Activated naive CD8-positive, alpha-beta T cell treated with anti-CD3 and anti-CD28 coated beads, Interleukin-2, amount 10 ng/mL, durations not matched to agents 7 days and 5 days (primary cell): ENCODE results near the gene ILF3. TPM values are rescaled to one million over a fixed set of nuclear protein-coding genes. Genes with fewer than 3 reads are reported as not detected.
"Not testable (repeated sequence)": the region's sequence is repeated elsewhere in the genome, so short reads cannot be mapped to it uniquely, and the experiment has no call there.

Experiments used
- ATAC-seq: fragments of 150-1000 bp; cut with Tn5 transposase; one replicate; pipeline ENCODE4 v1.10.0; 2021; ENCODE audit warnings: low read depth, moderate library complexity
- POLR2A ChIA-PET: fragments of 350-600 bp; sonication (Branson Sonifier 250); formaldehyde crosslinking; loops from one replicate; lab custom pipeline; 2021; ENCODE audit warnings: antibody characterized with exemption; lab: Charles Lee
- DNase-seq: peaks from one replicate; pipeline ENCODE4 v3.0.0; 2021
- H3K27ac Mint-ChIP-seq: one replicate; pipeline ENCODE4 v1.8.0; 2022; ENCODE audit warnings: mild to moderate bottlenecking, mixed read lengths
- H3K27me3 Mint-ChIP-seq: one replicate; pipeline ENCODE4 v1.8.0; 2022; ENCODE audit warnings: mild to moderate bottlenecking, moderate library complexity, mixed read lengths
- H3K36me3 Mint-ChIP-seq: one replicate; pipeline ENCODE4 v1.8.0; 2021; ENCODE audit warnings: mild to moderate bottlenecking, mixed read lengths
- H3K4me1 Mint-ChIP-seq: one replicate; pipeline ENCODE4 v1.8.0; 2021; ENCODE audit warnings: mixed read lengths
- H3K4me3 Mint-ChIP-seq: one replicate; pipeline ENCODE4 v1.8.0; 2022; ENCODE audit warnings: mild to moderate bottlenecking, moderate library complexity, mixed read lengths
- H3K9me3 Mint-ChIP-seq: one replicate; pipeline ENCODE4 v1.8.0; 2021; ENCODE audit warnings: mixed read lengths
- total RNA-seq, 2 experiments: library from RNA; stranded (reverse); gene quantifications; one replicate each; pipeline ENCODE4 v1.2.3, GENCODE V29; 2021

Gene ILF3
- total RNA-seq, 2 experiments from 2014 or later, result 344 to 354 TPM

GRCh38 chr19:10644260-10645007 lies 9.7 kb upstream of the ILF3 start:
- Mint-ChIP-seq H3K27ac (peak overlapping the region; percentile 56), H3K4me1 (peaks cover 11% of the 10 kb centered on the region), H3K4me3 (no peak overlapping the region), H3K36me3 (no peaks in the 10 kb centered on the region), H3K27me3 (no peaks in the 10 kb centered on the region), H3K9me3 (no peaks in the 10 kb centered on the region)
- peak; percentile 90 for DNase-seq
- ATAC-seq, result peak; percentile 93
- POLR2A ChIA-PET, result interaction anchor here (0.7 to 2.9 kb wide), 8 partner anchors 9 to 111 kb away, joined by 3 to 33 read pairs (median 4); partner anchors contain the start of genes CDKN2D and KRI1

GRCh38 chr19:10646456-10647159 lies 7.5 kb upstream of the ILF3 start:
- no peaks in the 10 kb centered on the region for H3K9me3 Mint-ChIP-seq
- H3K4me1 Mint-ChIP-seq, result peaks cover 14% of the 10 kb centered on the region
- H3K36me3 Mint-ChIP-seq, result peaks cover under 1% of the 10 kb centered on the region
- DNase-seq, result no peak
- H3K27ac Mint-ChIP-seq, result no peak overlapping the region
- ATAC-seq, result no peak
- H3K4me3 Mint-ChIP-seq, result no peak overlapping the region
- no peaks in the 10 kb centered on the region for H3K27me3 Mint-ChIP-seq
- POLR2A ChIA-PET, result interaction anchor here (0.6 to 2.1 kb wide), 5 partner anchors 27 to 121 kb away, joined by 3 to 11 read pairs (median 4); no protein-coding TSS in a partner anchor

- POLR2A ChIA-PET, result interaction anchor here (1.2 kb wide), 1 partner anchor 44 kb away, joined by 3 read pairs; no protein-coding TSS in a partner anchor
- Mint-ChIP-seq H3K27me3 (no peaks in the 10 kb centered on the region), H3K4me1 (peaks cover 14% of the 10 kb centered on the region), H3K4me3 (no peak overlapping the region), H3K9me3 (no peaks in the 10 kb centered on the region), H3K36me3 (peaks cover 6% of the 10 kb centered on the region), H3K27ac (no peak overlapping the region)
- DNase-seq (no peak), ATAC-seq (no peak)
These were observed 5.8 kb upstream of the ILF3 start for GRCh38 chr19:10648360-10648759.

- Mint-ChIP-seq H3K36me3 (peaks cover 8% of the 10 kb centered on the region), H3K4me1 (peaks cover 26% of the 10 kb centered on the region), H3K27me3 (no peaks in the 10 kb centered on the region), H3K27ac (peak overlapping the region; percentile 34), H3K4me3 (peak overlapping the region; percentile 47), H3K9me3 (no peaks in the 10 kb centered on the region)
- POLR2A ChIA-PET, result interaction anchor here (0.6 to 1.4 kb wide), 8 partner anchors 22 to 140 kb away, joined by 3 to 7 read pairs (median 3); no protein-coding TSS in a partner anchor
- DNase-seq (no peak), ATAC-seq (no peak)
These were observed 2.3 kb upstream of the ILF3 start for GRCh38 chr19:10651851-10652250.

GRCh38 chr19:10653482-10653731 lies 739 bp upstream of the ILF3 start:
- H3K27ac Mint-ChIP-seq, result peak overlapping the region; percentile 97
- POLR2A ChIA-PET, result interaction anchor here (0.7 to 1.6 kb wide), 10 partner anchors 9 to 85 kb away, joined by 3 to 9 read pairs (median 4); partner anchors contain the start of gene CDKN2D
- no peaks in the 10 kb centered on the region for H3K27me3 Mint-ChIP-seq
- H3K4me3 Mint-ChIP-seq, result peak overlapping the region; percentile 93
- peaks cover 30% of the 10 kb centered on the region for H3K4me1 Mint-ChIP-seq
- no peaks in the 10 kb centered on the region for H3K9me3 Mint-ChIP-seq
- ATAC-seq (no peak), DNase-seq (no peak)
- peaks cover 12% of the 10 kb centered on the region for H3K36me3 Mint-ChIP-seq

- no peaks in the 10 kb centered on the region for H3K9me3 Mint-ChIP-seq
- peaks cover 29% of the 10 kb centered on the region for H3K4me1 Mint-ChIP-seq
- H3K4me3 Mint-ChIP-seq, result peak overlapping the region; percentile 95
- peak; percentile 81 for DNase-seq
- peak overlapping the region; percentile 97 for H3K27ac Mint-ChIP-seq
- peaks cover 12% of the 10 kb centered on the region for H3K36me3 Mint-ChIP-seq
- no peaks in the 10 kb centered on the region for H3K27me3 Mint-ChIP-seq
- ATAC-seq, result peak; percentile 19
- POLR2A ChIA-PET, result interaction anchor here (1.1 to 1.5 kb wide), 2 partner anchors 21 to 100 kb away, joined by 3 read pairs; no protein-coding TSS in a partner anchor
These were observed 687 bp downstream of the ILF3 start for GRCh38 chr19:10654610-10655456.

GRCh38 chr19:10655457-10656312 lies 1.5 kb downstream of the ILF3 start:
- POLR2A ChIA-PET, result interaction anchor here (1.1 to 1.5 kb wide), 3 partner anchors 20 to 101 kb away, joined by 3 read pairs; no protein-coding TSS in a partner anchor
- peak overlapping the region; percentile 91 for H3K27ac Mint-ChIP-seq
- H3K4me3 Mint-ChIP-seq, result peak overlapping the region; percentile 95
- DNase-seq (no peak), ATAC-seq (no peak)
- peaks cover 34% of the 10 kb centered on the region for H3K4me1 Mint-ChIP-seq
- peaks cover 12% of the 10 kb centered on the region for H3K36me3 Mint-ChIP-seq
- H3K9me3 Mint-ChIP-seq, result no peaks in the 10 kb centered on the region
- no peaks in the 10 kb centered on the region for H3K27me3 Mint-ChIP-seq

GRCh38 chr19:10660346-10660745 lies 6.2 kb downstream of the ILF3 start:
- peaks cover 39% of the 10 kb centered on the region for H3K4me1 Mint-ChIP-seq
- DNase-seq (no peak), ATAC-seq (no peak)
- H3K27ac Mint-ChIP-seq, result no peak overlapping the region
- no peak overlapping the region for H3K4me3 Mint-ChIP-seq
- H3K9me3 Mint-ChIP-seq, result no peaks in the 10 kb centered on the region
- H3K36me3 Mint-ChIP-seq, result peaks cover 6% of the 10 kb centered on the region
- no peaks in the 10 kb centered on the region for H3K27me3 Mint-ChIP-seq
- POLR2A ChIA-PET, result no interaction called here

GRCh38 chr19:10661946-10662345 lies 7.8 kb downstream of the ILF3 start:
- H3K4me1 Mint-ChIP-seq, result peaks cover 28% of the 10 kb centered on the region
- DNase-seq (no peak), ATAC-seq (no peak)
- peaks cover 4% of the 10 kb centered on the region for H3K36me3 Mint-ChIP-seq
- H3K27me3 Mint-ChIP-seq, result no peaks in the 10 kb centered on the region
- H3K9me3 Mint-ChIP-seq, result no peaks in the 10 kb centered on the region
- POLR2A ChIA-PET, result interaction anchor here (0.6 to 1.1 kb wide), 3 partner anchors 9 to 800 kb away, joined by 4 to 6 read pairs (median 5); no protein-coding TSS in a partner anchor
- no peak overlapping the region for H3K4me3 Mint-ChIP-seq
- H3K27ac Mint-ChIP-seq, result peak overlapping the region; percentile 0

- H3K27ac Mint-ChIP-seq, result peak overlapping the region; percentile 44
- no peak for ATAC-seq
- H3K9me3 Mint-ChIP-seq, result no peaks in the 10 kb centered on the region
- no peak for DNase-seq
- peaks cover 4% of the 10 kb centered on the region for H3K36me3 Mint-ChIP-seq
- H3K4me3 Mint-ChIP-seq, result no peak overlapping the region
- no peaks in the 10 kb centered on the region for H3K27me3 Mint-ChIP-seq
- H3K4me1 Mint-ChIP-seq, result peaks cover 26% of the 10 kb centered on the region
- POLR2A ChIA-PET, result interaction anchor here (0.6 to 1.4 kb wide), 3 partner anchors 10 to 801 kb away, joined by 3 to 5 read pairs (median 4); no protein-coding TSS in a partner anchor
These were observed 8.5 kb downstream of the ILF3 start for GRCh38 chr19:10662384-10663251.

- not testable (repeated sequence) for DNase-seq, H3K27ac Mint-ChIP-seq, H3K36me3 Mint-ChIP-seq, H3K27me3 Mint-ChIP-seq, H3K9me3 Mint-ChIP-seq, ATAC-seq, H3K4me3 Mint-ChIP-seq
- POLR2A ChIA-PET, result interaction anchor here (1.4 kb wide), 1 partner anchor 19 kb away, joined by 3 read pairs; no protein-coding TSS in a partner anchor
- H3K4me1 Mint-ChIP-seq, result peaks cover 32% of the 10 kb centered on the region
These were observed 9.1 kb downstream of the ILF3 start for GRCh38 chr19:10663252-10663563.
